H9 (cell line): ENCODE data around the gene TNFSF18. TPM values are rescaled to one million over a fixed set of nuclear protein-coding genes. Genes with fewer than 3 reads are reported as not detected.

Experiments
- DNase-seq: peaks from one replicate; pipeline ENCODE4 v3.0.0-alpha.2; 2017
- H2AFZ ChIP-seq: one replicate; pipeline ENCODE4 v1.6.1; 2013; ENCODE audit warnings: mild to moderate bottlenecking, low read length, control low read depth, moderate library complexity
- H2AK5ac ChIP-seq: 2 replicates; pipeline ENCODE4 v1.6.1; 2013; ENCODE audit warnings: low read length, control low read depth, mixed read lengths; ENCODE audit not compliant: insufficient read length
- H2BK120ac ChIP-seq: one replicate; pipeline ENCODE4 v1.6.1; 2013; ENCODE audit warnings: low read depth, mild to moderate bottlenecking, low read length, control low read depth, inconsistent platforms; ENCODE audit not compliant: poor library complexity, severe bottlenecking
- H2BK12ac ChIP-seq: 2 replicates; pipeline ENCODE4 v1.6.1; 2013; ENCODE audit warnings: low read length, control low read depth, mixed read lengths, low read depth; ENCODE audit not compliant: insufficient read length
- H2BK15ac ChIP-seq: 2 replicates; pipeline ENCODE4 v1.6.1; 2013; ENCODE audit warnings: low read depth, low read length, control low read depth
- H2BK20ac ChIP-seq: one replicate; pipeline ENCODE4 v1.6.1; 2013; ENCODE audit warnings: low read depth, mild to moderate bottlenecking, low read length, control low read depth, inconsistent platforms; ENCODE audit not compliant: poor library complexity, severe bottlenecking
- H2BK5ac ChIP-seq: 2 replicates; pipeline ENCODE4 v1.6.1; 2013; ENCODE audit warnings: low read length, control low read depth, mixed read lengths; ENCODE audit not compliant: insufficient read length
- H3K14ac ChIP-seq: 2 replicates; pipeline ENCODE4 v1.6.1; 2013; ENCODE audit warnings: low read length, control low read depth; ENCODE audit not compliant: insufficient read depth
- H3K18ac ChIP-seq: 2 replicates; pipeline ENCODE4 v1.6.1; 2013; ENCODE audit warnings: low read depth, mild to moderate bottlenecking, mixed read lengths, low read length, control low read depth; ENCODE audit not compliant: insufficient read length
- H3K23ac ChIP-seq: 2 replicates; pipeline ENCODE4 v1.6.1; 2013; ENCODE audit warnings: low read length, control low read depth, mixed read lengths, low read depth; ENCODE audit not compliant: insufficient read length
- H3K23me2 ChIP-seq: 2 replicates; pipeline ENCODE4 v1.6.1; 2013; ENCODE audit warnings: low read depth, mild to moderate bottlenecking, mixed read lengths, low read length, control low read depth; ENCODE audit not compliant: insufficient read length, poor library complexity, severe bottlenecking
- H3K27ac ChIP-seq: 2 replicates; pipeline ENCODE4 v1.5.1; 2013; ENCODE audit warnings: low read length, control low read depth, mixed read lengths, low read depth; ENCODE audit not compliant: insufficient read length
- H3K27me3 ChIP-seq: 2 replicates; pipeline ENCODE4 v1.6.1; 2013; ENCODE audit warnings: low read length, control low read depth, inconsistent platforms; ENCODE audit not compliant: insufficient read depth
- H3K4ac ChIP-seq: 2 replicates; pipeline ENCODE4 v1.6.1; 2013; ENCODE audit warnings: low read depth, mild to moderate bottlenecking, control low read depth, inconsistent platforms, low read length, moderate library complexity
- H3K4me1 ChIP-seq: 2 replicates; pipeline ENCODE4 v1.6.1; 2013; ENCODE audit warnings: low read length, control low read depth, inconsistent platforms; ENCODE audit not compliant: insufficient read depth
- H3K4me2 ChIP-seq: 2 replicates; pipeline ENCODE4 v1.6.1; 2013; ENCODE audit warnings: low read length, control low read depth, mixed read lengths; ENCODE audit not compliant: insufficient read length, insufficient read depth
- H3K56ac ChIP-seq: 2 replicates; pipeline ENCODE4 v1.6.1; 2013; ENCODE audit warnings: low read depth, mild to moderate bottlenecking, mixed read lengths, low read length, control low read depth; ENCODE audit not compliant: insufficient read length
- H3K79me1 ChIP-seq: 2 replicates; pipeline ENCODE4 v1.6.1; 2013; ENCODE audit warnings: low read depth, mild to moderate bottlenecking, moderate library complexity, low read length, control low read depth, inconsistent platforms; ENCODE audit not compliant: insufficient read depth, poor library complexity, severe bottlenecking
- H3K79me2 ChIP-seq: 2 replicates; pipeline ENCODE4 v1.6.1; 2013; ENCODE audit warnings: low read length, control low read depth, inconsistent platforms; ENCODE audit not compliant: insufficient read depth
- H3K9ac ChIP-seq: 2 replicates; pipeline ENCODE4 v1.6.1; 2013; ENCODE audit warnings: low read length, control low read depth, mixed read lengths; ENCODE audit not compliant: insufficient read length; ENCODE audit errors: extremely low read depth
- H3K9me3 ChIP-seq: one replicate; pipeline ENCODE4 v1.6.1; 2013; ENCODE audit warnings: low read depth, low read length, inconsistent platforms; ENCODE audit not compliant: control insufficient read depth
- H3T11ph ChIP-seq: one replicate; pipeline ENCODE4 v1.6.1; 2013; ENCODE audit warnings: mild to moderate bottlenecking, low read length, control low read depth, inconsistent platforms
- H4K20me1 ChIP-seq: one replicate; pipeline ENCODE4 v1.6.1; 2013; ENCODE audit not compliant: control insufficient read depth, insufficient read length, insufficient read depth
- H4K5ac ChIP-seq: 2 replicates; pipeline ENCODE4 v1.6.1; 2013; ENCODE audit warnings: low read depth, mild to moderate bottlenecking, mixed read lengths, low read length, control low read depth; ENCODE audit not compliant: insufficient read length
- H4K8ac ChIP-seq: replicated peaks from 2 replicates; pipeline ENCODE4 v1.6.1; 2013; ENCODE audit warnings: low read length, control low read depth, mixed read lengths, low read depth; ENCODE audit not compliant: insufficient read length
- H4K91ac ChIP-seq: 2 replicates; pipeline ENCODE4 v1.6.1; 2013; ENCODE audit warnings: low read depth, mild to moderate bottlenecking, moderate library complexity, mixed read lengths, low read length, control low read depth; ENCODE audit not compliant: insufficient read length
- H3K27ac Mint-ChIP-seq, 3 experiments: 2 replicates in 2 of 3; 3 replicates in 1 of 3; pipeline ENCODE4 v1.8.0; 2020 to 2021; ENCODE audit warnings: mixed read lengths in 3 of 3, mild to moderate bottlenecking in 1 of 3, moderate library complexity in 1 of 3
- H3K27me3 Mint-ChIP-seq: 2 replicates; pipeline ENCODE4 v1.8.0; 2021; ENCODE audit warnings: low read depth, mild to moderate bottlenecking, moderate library complexity, mixed read lengths
- H3K36me3 Mint-ChIP-seq, 3 experiments: 2 replicates in 2 of 3; 3 replicates in 1 of 3; pipeline ENCODE4 v1.8.0; 2020 to 2021; ENCODE audit warnings: low read depth in 3 of 3, mixed read lengths in 3 of 3; ENCODE audit not compliant: insufficient read depth in 1 of 3
- H3K4me1 Mint-ChIP-seq, 2 experiments: 2 replicates each; pipeline ENCODE4 v1.8.0; 2020; ENCODE audit warnings: mixed read lengths in 2 of 2
- H3K4me3 Mint-ChIP-seq, 2 experiments: 2 replicates in 1 of 2; 3 replicates in 1 of 2; pipeline ENCODE4 v1.8.0; 2020 to 2021; ENCODE audit warnings: mild to moderate bottlenecking in 2 of 2, mixed read lengths in 2 of 2, moderate library complexity in 1 of 2
- H3K9me3 Mint-ChIP-seq, 2 experiments: 2 replicates in 1 of 2; 3 replicates in 1 of 2; pipeline ENCODE4 v1.8.0; 2020; ENCODE audit warnings: mild to moderate bottlenecking in 2 of 2, mixed read lengths in 2 of 2, moderate library complexity in 1 of 2
- WGBS: extraction: QIAGEN DNeasy Blood & Tissue Kit; methylation state at CpG from one replicate; pipeline ENCODE4 v1.1.7; 2013; ENCODE audit warnings: missing lambda C conversion rate, low lambda C conversion rate, mixed read lengths; ENCODE audit not compliant: insufficient read length; ENCODE audit errors: extremely low coverage; 5-methylcytosine and 5-hydroxymethylcytosine counted together
- total RNA-seq: library from RNA; stranded (reverse); gene quantifications from 2 replicates; pipeline ENCODE4 v1.2.1, GENCODE V29; 2021
- TF ChIP-seq, protein P1 (sequence below): fragments of 200-600 bp; sonication (generic); conservative IDR thresholded peaks from 3 replicates; pipeline ENCODE4 v1.8.0; 2021; ENCODE audit warnings: antibody characterized with exemption, mild to moderate bottlenecking

Gene TNFSF18
- total RNA-seq, 1 experiment from 2014 or later, result not detected

DNA sequence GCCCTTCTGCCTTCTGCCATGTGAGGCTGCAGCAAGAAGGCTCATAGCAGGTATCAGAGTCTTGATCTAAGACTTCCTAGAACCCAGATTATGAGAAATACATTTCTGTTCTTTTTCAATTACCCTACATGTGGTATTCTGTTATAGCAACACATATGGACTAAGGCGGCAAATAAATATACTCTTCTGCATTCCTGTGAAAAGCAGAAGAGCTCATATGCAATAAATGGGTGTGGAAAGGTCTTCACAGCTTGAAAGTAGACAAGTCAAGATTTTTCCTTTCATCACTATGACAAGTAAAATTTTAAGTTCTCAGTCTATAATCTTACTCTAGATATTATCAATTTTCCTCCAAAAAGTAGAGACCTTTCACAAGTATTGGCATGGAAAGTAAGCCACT lies 36.6 kb downstream of the TNFSF18 start:
- Histone ChIP-seq H2BK5ac (no peak overlapping the region), H3K23ac (no peak overlapping the region), H3K27ac (no peak overlapping the region), H2BK15ac (no peak overlapping the region), H3K23me2 (no peaks in the 10 kb centered on the region), H3T11ph (no peak overlapping the region), H2BK12ac (no peak overlapping the region), H3K79me2 (no peaks in the 10 kb centered on the region), H3K4me1 (no peaks in the 10 kb centered on the region), H3K14ac (no peak overlapping the region), H3K9me3 (no peaks in the 10 kb centered on the region), H3K9ac (no peak overlapping the region), H3K56ac (no peak overlapping the region), H4K91ac (no peak overlapping the region), H4K5ac (no peak overlapping the region), H2AFZ (no peak overlapping the region), H3K18ac (no peak overlapping the region), H2BK120ac (no peak overlapping the region), H2AK5ac (no peak overlapping the region), H3K4me2 (no peak overlapping the region), H4K20me1 (no peaks in the 10 kb centered on the region), H3K27me3 (no peaks in the 10 kb centered on the region), H4K8ac (no peak overlapping the region), H3K79me1 (no peaks in the 10 kb centered on the region), H2BK20ac (no peak overlapping the region), H3K4ac (no peak overlapping the region)
- peaks cover 2% of the 10 kb centered on the region; the same call in 1 of the 2 replicates for H3K27me3 Mint-ChIP-seq
- no peak overlapping the region for H3K4me3 Mint-ChIP-seq
- H3K9me3 Mint-ChIP-seq, result no peaks in the 10 kb centered on the region
- H3K4me1 Mint-ChIP-seq, result no peaks in the 10 kb centered on the region
- no peak for DNase-seq
- WGBS, result no CpG with 5 or more reads among the region's 1 CpG
- H3K27ac Mint-ChIP-seq, result no peak overlapping the region
- TF ChIP-seq, protein P1, sequence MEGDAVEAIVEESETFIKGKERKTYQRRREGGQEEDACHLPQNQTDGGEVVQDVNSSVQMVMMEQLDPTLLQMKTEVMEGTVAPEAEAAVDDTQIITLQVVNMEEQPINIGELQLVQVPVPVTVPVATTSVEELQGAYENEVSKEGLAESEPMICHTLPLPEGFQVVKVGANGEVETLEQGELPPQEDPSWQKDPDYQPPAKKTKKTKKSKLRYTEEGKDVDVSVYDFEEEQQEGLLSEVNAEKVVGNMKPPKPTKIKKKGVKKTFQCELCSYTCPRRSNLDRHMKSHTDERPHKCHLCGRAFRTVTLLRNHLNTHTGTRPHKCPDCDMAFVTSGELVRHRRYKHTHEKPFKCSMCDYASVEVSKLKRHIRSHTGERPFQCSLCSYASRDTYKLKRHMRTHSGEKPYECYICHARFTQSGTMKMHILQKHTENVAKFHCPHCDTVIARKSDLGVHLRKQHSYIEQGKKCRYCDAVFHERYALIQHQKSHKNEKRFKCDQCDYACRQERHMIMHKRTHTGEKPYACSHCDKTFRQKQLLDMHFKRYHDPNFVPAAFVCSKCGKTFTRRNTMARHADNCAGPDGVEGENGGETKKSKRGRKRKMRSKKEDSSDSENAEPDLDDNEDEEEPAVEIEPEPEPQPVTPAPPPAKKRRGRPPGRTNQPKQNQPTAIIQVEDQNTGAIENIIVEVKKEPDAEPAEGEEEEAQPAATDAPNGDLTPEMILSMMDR, result no peak
- H3K36me3 Mint-ChIP-seq, result no peaks in the 10 kb centered on the region
